Lung (tissue), 12 donors: Measurements from ENCODE around the gene RBM28. TPM values are rescaled to one million over a fixed set of nuclear protein-coding genes. Genes with fewer than 3 reads are reported as not detected.

Experiments used
- ATAC-seq: fragments of 200-7000 bp; cut with Tn5 transposase; one replicate; pipeline ENCODE4 v1.9.1; 2020; ENCODE audit warnings: moderate number of reproducible peaks; ENCODE audit not compliant: insufficient read depth, low FRiP score
- DNase-seq, 3 donors: peaks; one replicate each; pipeline ENCODE4 v3.0.0-alpha.2; 2013 to 2017
- H3K27ac ChIP-seq, 2 donors: one replicate each; pipeline ENCODE4 v1.5.1; 2013; ENCODE audit warnings: mild to moderate bottlenecking in 2 of 2, moderate library complexity in 2 of 2, control low read depth in 1 of 2, inconsistent platforms in 1 of 2, low read depth in 1 of 2, low read length in 1 of 2
- H3K27me3 ChIP-seq, 3 donors: one replicate each; pipeline ENCODE4 v1.5.1; 2013; ENCODE audit warnings: low read length in 2 of 3; ENCODE audit not compliant: control insufficient read depth in 3 of 3, insufficient read depth in 3 of 3
- H3K36me3 ChIP-seq, 4 donors: one replicate each; pipeline ENCODE4 v1.5.1; 2013; ENCODE audit warnings: low read length in 4 of 4, mild to moderate bottlenecking in 1 of 4, moderate library complexity in 1 of 4; ENCODE audit not compliant: control insufficient read depth in 4 of 4, insufficient read depth in 4 of 4
- H3K4me1 ChIP-seq, 5 donors: one replicate each; pipeline ENCODE4 v1.5.1; 2013; ENCODE audit warnings: low read length in 5 of 5, mild to moderate bottlenecking in 2 of 5, moderate library complexity in 1 of 5; ENCODE audit not compliant: control insufficient read depth in 5 of 5, insufficient read depth in 5 of 5
- H3K4me3 ChIP-seq: one replicate; pipeline ENCODE4 v1.5.1; 2013; ENCODE audit warnings: mild to moderate bottlenecking, control low read depth, moderate library complexity
- H3K9ac ChIP-seq, 2 donors: one replicate each; pipeline ENCODE4 v1.5.1; 2013; ENCODE audit warnings: low read length in 2 of 2, control low read depth in 1 of 2; ENCODE audit not compliant: insufficient read depth in 1 of 2
- H3K9me3 ChIP-seq, 4 donors: one replicate each; pipeline ENCODE4 v1.5.1; 2013; ENCODE audit warnings: low read length in 3 of 4, mild to moderate bottlenecking in 1 of 4, moderate library complexity in 1 of 4; ENCODE audit not compliant: control insufficient read depth in 4 of 4, insufficient read depth in 3 of 4
- CTCF ChIP-seq: IDR thresholded peaks from 2 replicates; pipeline ENCODE4 v1.5.1; 2012; ENCODE audit warnings: mild to moderate bottlenecking; ENCODE audit errors: control extremely low read depth, extremely low read depth
- WGBS, 2 donors: extraction: QIAGEN DNeasy Blood & Tissue Kit; methylation state at CpG; one replicate each; pipeline ENCODE4 v1.1.7; 2013; 5-methylcytosine and 5-hydroxymethylcytosine counted together
- polyA plus RNA-seq, 2 donors: library from polyadenylated mRNA; stranded (reverse); fragments of 200-250 nt; gene quantifications; one replicate each; pipeline ENCODE4 v1.2.1, GENCODE V29; 2013
- total RNA-seq, 2 donors: library from RNA; depleted of rRNA in 1 of 2; stranded (reverse); fragments of >200 nt in 1 of 2; gene quantifications; one replicate each; pipeline ENCODE4 v1.2.1, GENCODE V29; 2014 to 2021
- donor health status: control.
- donor health status: control.
- donor health status: Bipolar disorder and iron deficiency.
- donor health status: healthy.
- donor health status: DM: yes; HTN: yes; CAD: no.

Gene RBM28
- total and polyA plus RNA-seq, 4 donors: 18.8 to 44.7 (median 27.2) TPM

GRCh38 chr7:128266529-128266882, 77.2 kb downstream of the RBM28 start:
- no peak for ATAC-seq
- no peak overlapping the region for H3K4me3 ChIP-seq

GRCh38 chr7:128265906-128266300, 77.8 kb downstream of the RBM28 start:
- H3K4me1 ChIP-seq: peaks cover 0 to 17% (median 3%) of the 10 kb centered on the region in 5 donors
- TF ChIP-seq CTCF: no peak
- no peak overlapping the region for H3K4me3 ChIP-seq
- no peak for DNase-seq
- H3K27ac ChIP-seq: no peak overlapping the region
- 51 to 52% methylated on average over 5 of the region's 5 CpGs for WGBS, 2 donors
- H3K9me3 ChIP-seq: peaks cover 0 to 3% (median 0%) of the 10 kb centered on the region in 4 donors
- peaks cover 0 to 13% (median 8%) of the 10 kb centered on the region in 3 donors for H3K27me3 ChIP-seq
- no peaks in the 10 kb centered on the region for H3K36me3 ChIP-seq
- ATAC-seq: no peak
- H3K9ac ChIP-seq: no peak overlapping the region

More at GRCh38 chr7:128266529-128266882, 77.2 kb downstream of the RBM28 start:
- H3K27ac ChIP-seq: no peak overlapping the region
- H3K4me1 ChIP-seq: peaks cover 0 to 23% (median 3%) of the 10 kb centered on the region in 5 donors
- whole genome bisulfite sequencing, 2 donors: 74 to 94% methylated on average over 1 of the region's 1 CpG
- H3K36me3 ChIP-seq: no peaks in the 10 kb centered on the region
- TF ChIP-seq CTCF: no peak
- H3K9me3 ChIP-seq: peaks cover 0 to 3% (median 0%) of the 10 kb centered on the region in 4 donors
- H3K9ac ChIP-seq: no peak overlapping the region
- H3K27me3 ChIP-seq: peaks cover 0 to 19% (median 11%) of the 10 kb centered on the region in 3 donors
- peak in 1 of 3 donors; percentile 6 for DNase-seq

GRCh38 chr7:128265156-128265905, 78.4 kb downstream of the RBM28 start:
- DNase-seq (no peak), ATAC-seq (no peak)
- Histone ChIP-seq H3K9ac (peak overlapping the region in 1 of 2 donors; percentile 1), H3K4me3 (no peak overlapping the region), H3K27me3 (peaks cover 0 to 8% (median 4%) of the 10 kb centered on the region in 3 donors), H3K4me1 (peaks cover 0 to 13% (median 3%) of the 10 kb centered on the region in 5 donors), H3K36me3 (no peaks in the 10 kb centered on the region), H3K27ac (no peak overlapping the region), H3K9me3 (peaks cover 0 to 3% (median 0%) of the 10 kb centered on the region in 4 donors)
- WGBS, 2 donors: 95% methylated on average over 6 of the region's 6 CpGs
- TF ChIP-seq CTCF: no peak
